ENCODE measurements around the gene TIAM1.

GRCh38 chr21:31078216-31078615 lies 265.8 kb downstream of the TIAM1 start:
- TF ChIP-seq CTCF (IDR thresholded peaks at IDR 0.05; ENCODE audit: low read depth, low read length), result no peak
- TF ChIP-seq EZH2phosphoT487 (IDR thresholded peaks at IDR 0.05; ENCODE audit: low read depth), result no peak

Measured in OCI-LY3 (cell line).